Neural cell (in vitro differentiated cells): ENCODE data around the gene PCSK1N. TPM values are rescaled to one million over a fixed set of nuclear protein-coding genes. Genes with fewer than 3 reads are reported as not detected.

Experiments used
- H2AFZ ChIP-seq: fragments of 200-600, 300-800 bp; sonication (generic), shearing (Covaris generic); 2 replicates; pipeline ENCODE4 v1.6.0; 2014; ENCODE audit warnings: low read depth, mild to moderate bottlenecking, antibody characterized with exemption, low read length, moderate library complexity
- H3F3A ChIP-seq: fragments of 200-600 bp; shearing (Covaris generic); 2 replicates; pipeline ENCODE4 v1.6.1; 2016; ENCODE audit warnings: mild to moderate bottlenecking, moderate library complexity, mixed read lengths, antibody characterized with exemption, low read length; ENCODE audit not compliant: insufficient read depth, poor library complexity, severe bottlenecking
- H3K27ac ChIP-seq: fragments of 200-600, 300-800 bp; sonication (generic), shearing (Covaris generic); 2 replicates; pipeline ENCODE4 v1.5.1; 2014; ENCODE audit warnings: mild to moderate bottlenecking, low read length, moderate library complexity
- H3K27me3 ChIP-seq: fragments of 300-800, 200-600 bp; sonication (generic), shearing (Covaris generic); 2 replicates; pipeline ENCODE4 v1.6.0; 2014; ENCODE audit warnings: mild to moderate bottlenecking, low read depth, low read length, moderate library complexity; ENCODE audit not compliant: insufficient read depth
- H3K36me3 ChIP-seq: fragments of 300-800, 200-600 bp; sonication (generic), shearing (Covaris generic); 2 replicates; pipeline ENCODE4 v1.5.1; 2014; ENCODE audit warnings: mild to moderate bottlenecking, antibody characterized with exemption, low read length, moderate library complexity; ENCODE audit not compliant: insufficient read depth
- H3K4me2 ChIP-seq: fragments of 300-800, 200-600 bp; sonication (generic), shearing (Covaris generic); 2 replicates; pipeline ENCODE4 v1.6.0; 2014; ENCODE audit warnings: mild to moderate bottlenecking, low read length
- H3K4me3 ChIP-seq: fragments of 300-800, 200-600 bp; sonication (generic), shearing (Covaris generic); 2 replicates; pipeline ENCODE4 v1.5.1; 2014; ENCODE audit warnings: mild to moderate bottlenecking, low read length, moderate library complexity
- H3K79me2 ChIP-seq: fragments of 200-600 bp; shearing (Covaris generic); replicated peaks from 2 replicates; pipeline ENCODE4 v1.6.0; 2014; ENCODE audit warnings: mild to moderate bottlenecking, low read length, moderate library complexity; ENCODE audit not compliant: insufficient read depth
- H3K9ac ChIP-seq: fragments of 300-800, 200-600 bp; sonication (generic), shearing (Covaris generic); 2 replicates; pipeline ENCODE4 v1.6.1; 2016; ENCODE audit warnings: mild to moderate bottlenecking, low read length, mixed read lengths
- H3K9me2 ChIP-seq: fragments of 200-600 bp; shearing (Covaris generic); 2 replicates; pipeline ENCODE4 v1.6.1; 2016; ENCODE audit warnings: mild to moderate bottlenecking, low read length, mixed read lengths; ENCODE audit not compliant: insufficient read depth
- H3K9me3 ChIP-seq: fragments of 200-600, 300-800 bp; sonication (generic), shearing (Covaris generic); 2 replicates; pipeline ENCODE4 v1.6.1; 2016; ENCODE audit warnings: mild to moderate bottlenecking, mixed run types, low read length, moderate library complexity, mixed read lengths
- H4K20me1 ChIP-seq: fragments of 200-600 bp; shearing (Covaris generic); 2 replicates; pipeline ENCODE4 v1.6.1; 2016; ENCODE audit warnings: mild to moderate bottlenecking, mixed run types; ENCODE audit not compliant: insufficient read depth
- EP300 ChIP-seq: fragments of 450-650 bp; conservative IDR thresholded peaks from 2 replicates; pipeline ENCODE4 v1.6.1; 2014; ENCODE audit warnings: antibody characterized with exemption, mild to moderate bottlenecking, moderate library complexity; ENCODE audit not compliant: poor library complexity, severe bottlenecking
- EZH2 ChIP-seq: fragments of 200-600, 300-800 bp; shearing (Covaris generic), sonication (generic); IDR thresholded peaks from 2 replicates; pipeline ENCODE4 v1.6.1; 2014; ENCODE audit warnings: antibody characterized with exemption, low read length, borderline replicate concordance, mild to moderate bottlenecking; ENCODE audit not compliant: insufficient read depth, poor library complexity, severe bottlenecking
- MXI1 ChIP-seq: fragments of 450-650 bp; conservative IDR thresholded peaks from 2 replicates; pipeline ENCODE4 v1.6.1; 2014; ENCODE audit warnings: antibody characterized with exemption, mild to moderate bottlenecking; ENCODE audit not compliant: poor library complexity, severe bottlenecking
- POLR2AphosphoS5 ChIP-seq: IDR thresholded peaks from 2 replicates; pipeline ENCODE4 v1.6.1; 2012
- RAD21 ChIP-seq: fragments of 450-650 bp; conservative IDR thresholded peaks from 2 replicates; pipeline ENCODE4 v1.6.1; 2014; ENCODE audit warnings: antibody characterized with exemption, mild to moderate bottlenecking, moderate library complexity
- SMC3 ChIP-seq: fragments of 450-650 bp; conservative IDR thresholded peaks from 2 replicates; pipeline ENCODE4 v1.6.1; 2014; ENCODE audit warnings: antibody characterized with exemption, mild to moderate bottlenecking, moderate library complexity; ENCODE audit not compliant: poor library complexity
- TAF1 ChIP-seq: IDR thresholded peaks from 2 replicates; pipeline ENCODE4 v1.6.1; 2012; ENCODE audit warnings: low read depth
- polyA plus RNA-seq: library from polyadenylated mRNA; depleted of rRNA; stranded (reverse); fragments of >200 nt; gene quantifications from 2 replicates; pipeline ENCODE4 v1.2.3, GENCODE V29; 2014
- TF ChIP-seq, protein P1 (sequence below): IDR thresholded peaks from 2 replicates; pipeline ENCODE4 v1.6.1; 2012; ENCODE audit warnings: borderline replicate concordance
- TF ChIP-seq, protein P2 (sequence below): fragments of 450-650 bp; IDR thresholded peaks from 2 replicates; pipeline ENCODE4 v1.5.1; 2014; ENCODE audit warnings: antibody characterized with exemption, mild to moderate bottlenecking, moderate library complexity; ENCODE audit not compliant: poor library complexity, severe bottlenecking

The PCSK1N gene
- polyA plus RNA-seq, 1 donor from 2014 or later = 232 TPM

DNA sequence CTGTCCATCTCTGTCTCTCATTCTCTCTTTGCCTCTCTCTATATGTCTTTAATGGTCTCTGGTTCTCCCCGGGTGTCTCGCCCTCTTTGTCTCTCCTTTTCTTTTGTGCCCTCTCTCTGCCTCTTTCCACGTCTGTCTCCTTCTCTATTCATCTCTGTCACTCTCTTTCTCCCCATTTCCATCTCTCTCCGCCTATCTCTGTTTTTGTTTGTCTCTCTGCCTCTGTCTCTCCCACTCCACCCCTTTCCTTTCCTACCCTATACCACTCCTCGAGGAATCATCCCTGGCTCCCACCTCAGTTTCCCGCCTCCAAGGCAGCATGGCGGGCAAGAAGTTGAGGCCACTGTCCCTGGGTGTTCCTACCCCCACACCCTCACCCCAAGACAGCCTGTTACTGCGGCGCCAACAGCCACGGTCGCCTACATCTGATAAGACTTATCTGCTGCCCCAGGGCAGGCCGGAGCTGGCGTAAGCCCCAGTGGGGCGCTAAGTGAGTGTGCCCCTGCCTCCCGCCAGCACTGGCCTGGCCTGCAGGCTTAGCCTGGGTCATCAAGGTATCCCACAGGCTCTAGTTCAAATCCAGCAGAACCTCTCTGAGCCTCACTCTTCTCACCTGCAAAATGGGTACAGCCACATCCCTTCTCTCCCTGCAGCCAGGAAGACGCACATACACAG is 49.7 kb downstream of the PCSK1N start (continued):
- TF ChIP-seq SMC3 = no peak

DNA sequence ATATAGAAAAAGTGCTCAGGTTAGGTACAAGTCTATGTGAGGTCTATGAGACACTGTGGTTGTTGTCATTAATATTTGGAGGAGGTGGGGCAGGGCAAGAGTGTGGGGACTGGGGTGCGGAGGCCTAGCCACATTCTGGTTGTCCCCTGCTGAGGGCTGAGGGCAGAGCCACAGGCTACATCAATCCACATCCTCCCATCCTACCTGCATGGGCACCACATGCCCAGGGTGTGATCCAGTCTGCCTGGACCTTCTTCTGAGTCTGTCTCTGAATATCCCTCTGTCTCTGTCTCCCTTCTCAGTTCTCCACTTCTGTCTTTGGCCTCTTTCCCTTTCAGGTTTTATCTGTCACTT is 50.2 kb downstream of the PCSK1N start:
- Histone ChIP-seq H3K9ac (no peak overlapping the region), H3K9me3 (no peaks in the 10 kb centered on the region), H3F3A (no peaks in the 10 kb centered on the region), H3K9me2 (no peaks in the 10 kb centered on the region), H3K27me3 (no peaks in the 10 kb centered on the region), H3K36me3 (no peaks in the 10 kb centered on the region), H3K4me3 (no peak overlapping the region), H2AFZ (no peak overlapping the region), H3K79me2 (no peaks in the 10 kb centered on the region), H3K4me2 (no peak overlapping the region), H3K27ac (no peak overlapping the region), H4K20me1 (no peaks in the 10 kb centered on the region)
- TF ChIP-seq POLR2AphosphoS5 (no peak), RAD21 (no peak), EP300 (no peak), EZH2 (no peak), MXI1 (no peak), TAF1 (no peak), SMC3 (no peak)
- TF ChIP-seq, protein P1, sequence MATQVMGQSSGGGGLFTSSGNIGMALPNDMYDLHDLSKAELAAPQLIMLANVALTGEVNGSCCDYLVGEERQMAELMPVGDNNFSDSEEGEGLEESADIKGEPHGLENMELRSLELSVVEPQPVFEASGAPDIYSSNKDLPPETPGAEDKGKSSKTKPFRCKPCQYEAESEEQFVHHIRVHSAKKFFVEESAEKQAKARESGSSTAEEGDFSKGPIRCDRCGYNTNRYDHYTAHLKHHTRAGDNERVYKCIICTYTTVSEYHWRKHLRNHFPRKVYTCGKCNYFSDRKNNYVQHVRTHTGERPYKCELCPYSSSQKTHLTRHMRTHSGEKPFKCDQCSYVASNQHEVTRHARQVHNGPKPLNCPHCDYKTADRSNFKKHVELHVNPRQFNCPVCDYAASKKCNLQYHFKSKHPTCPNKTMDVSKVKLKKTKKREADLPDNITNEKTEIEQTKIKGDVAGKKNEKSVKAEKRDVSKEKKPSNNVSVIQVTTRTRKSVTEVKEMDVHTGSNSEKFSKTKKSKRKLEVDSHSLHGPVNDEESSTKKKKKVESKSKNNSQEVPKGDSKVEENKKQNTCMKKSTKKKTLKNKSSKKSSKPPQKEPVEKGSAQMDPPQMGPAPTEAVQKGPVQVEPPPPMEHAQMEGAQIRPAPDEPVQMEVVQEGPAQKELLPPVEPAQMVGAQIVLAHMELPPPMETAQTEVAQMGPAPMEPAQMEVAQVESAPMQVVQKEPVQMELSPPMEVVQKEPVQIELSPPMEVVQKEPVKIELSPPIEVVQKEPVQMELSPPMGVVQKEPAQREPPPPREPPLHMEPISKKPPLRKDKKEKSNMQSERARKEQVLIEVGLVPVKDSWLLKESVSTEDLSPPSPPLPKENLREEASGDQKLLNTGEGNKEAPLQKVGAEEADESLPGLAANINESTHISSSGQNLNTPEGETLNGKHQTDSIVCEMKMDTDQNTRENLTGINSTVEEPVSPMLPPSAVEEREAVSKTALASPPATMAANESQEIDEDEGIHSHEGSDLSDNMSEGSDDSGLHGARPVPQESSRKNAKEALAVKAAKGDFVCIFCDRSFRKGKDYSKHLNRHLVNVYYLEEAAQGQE = no peak
- TF ChIP-seq, protein P2, sequence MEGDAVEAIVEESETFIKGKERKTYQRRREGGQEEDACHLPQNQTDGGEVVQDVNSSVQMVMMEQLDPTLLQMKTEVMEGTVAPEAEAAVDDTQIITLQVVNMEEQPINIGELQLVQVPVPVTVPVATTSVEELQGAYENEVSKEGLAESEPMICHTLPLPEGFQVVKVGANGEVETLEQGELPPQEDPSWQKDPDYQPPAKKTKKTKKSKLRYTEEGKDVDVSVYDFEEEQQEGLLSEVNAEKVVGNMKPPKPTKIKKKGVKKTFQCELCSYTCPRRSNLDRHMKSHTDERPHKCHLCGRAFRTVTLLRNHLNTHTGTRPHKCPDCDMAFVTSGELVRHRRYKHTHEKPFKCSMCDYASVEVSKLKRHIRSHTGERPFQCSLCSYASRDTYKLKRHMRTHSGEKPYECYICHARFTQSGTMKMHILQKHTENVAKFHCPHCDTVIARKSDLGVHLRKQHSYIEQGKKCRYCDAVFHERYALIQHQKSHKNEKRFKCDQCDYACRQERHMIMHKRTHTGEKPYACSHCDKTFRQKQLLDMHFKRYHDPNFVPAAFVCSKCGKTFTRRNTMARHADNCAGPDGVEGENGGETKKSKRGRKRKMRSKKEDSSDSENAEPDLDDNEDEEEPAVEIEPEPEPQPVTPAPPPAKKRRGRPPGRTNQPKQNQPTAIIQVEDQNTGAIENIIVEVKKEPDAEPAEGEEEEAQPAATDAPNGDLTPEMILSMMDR = no peak

DNA sequence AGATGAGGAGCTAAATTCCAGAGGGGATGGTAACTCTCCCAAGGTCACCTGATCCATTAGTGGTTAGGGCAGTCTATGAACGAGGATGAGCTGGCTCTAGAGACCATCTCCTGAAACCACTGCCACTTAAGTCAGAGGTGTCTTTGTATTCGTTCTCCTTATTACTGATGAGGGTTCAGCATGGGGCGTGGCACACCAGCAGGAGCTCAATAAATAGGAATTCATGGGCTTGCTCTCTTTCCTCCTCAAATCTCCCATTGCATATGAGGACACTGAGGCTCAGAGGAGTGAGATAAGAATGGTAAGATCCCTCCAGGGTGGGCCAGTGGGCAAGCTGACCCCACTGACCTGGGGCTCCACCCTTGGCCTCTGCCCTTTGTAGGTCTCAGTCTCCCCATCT is 50.7 kb downstream of the PCSK1N start:
- no peak overlapping the region for H3K4me3 ChIP-seq
- no peaks in the 10 kb centered on the region for H3K79me2 ChIP-seq
- no peak overlapping the region for H3K9ac ChIP-seq
- no peaks in the 10 kb centered on the region for H3K36me3 ChIP-seq
- H3K9me3 ChIP-seq = no peaks in the 10 kb centered on the region
- TF ChIP-seq, protein P1 = no peak
- TF ChIP-seq, protein P2 = no peak
- TF ChIP-seq EZH2 = no peak
- no peaks in the 10 kb centered on the region for H3K9me2 ChIP-seq
- no peaks in the 10 kb centered on the region for H3F3A ChIP-seq
- no peak overlapping the region for H2AFZ ChIP-seq
- no peaks in the 10 kb centered on the region for H4K20me1 ChIP-seq
- no peaks in the 10 kb centered on the region for H3K27me3 ChIP-seq
- H3K4me2 ChIP-seq = no peak overlapping the region
- no peak overlapping the region for H3K27ac ChIP-seq
